Hematopoietic multipotent progenitor cell treated with erythropoietin and hydrocortisone succinate and interleukin-3 and kit ligand, for 4 days (in vitro differentiated cells): ENCODE measurements around the gene OR1S1.
"Not testable (repeated sequence)": the region's sequence is repeated elsewhere in the genome, so short reads cannot be mapped to it uniquely, and the experiment has no call there.

ENCODE experiments used
- DNase-seq: peaks from one replicate; pipeline ENCODE4 v3.0.0-alpha.2; 2015

The OR1S1 gene

DNA sequence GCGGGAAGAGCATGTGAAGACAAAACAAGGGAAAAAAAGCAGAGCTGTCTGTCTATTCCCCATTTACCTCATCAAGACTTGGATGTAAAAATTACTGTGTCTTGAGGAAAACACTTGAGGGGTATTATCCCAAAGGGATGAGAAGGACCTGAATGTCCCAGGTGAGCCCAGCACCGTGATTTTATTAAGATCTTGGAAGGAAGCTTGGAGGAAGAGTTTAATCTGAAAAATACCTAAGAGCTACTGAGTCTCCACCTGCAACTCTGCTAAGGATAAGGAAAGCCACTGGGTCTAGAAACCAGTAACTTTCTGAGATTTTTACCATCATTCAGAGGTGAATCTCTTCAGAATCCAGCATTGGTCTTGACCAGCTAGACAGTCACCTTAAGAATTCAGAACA lies at the start of gene OR1S1:
Gene OR1S1, plus strand, starts transcription at position 301 of the 400 bp plus-strand sequence.
- DNase-seq, result not testable (repeated sequence)

DNA sequence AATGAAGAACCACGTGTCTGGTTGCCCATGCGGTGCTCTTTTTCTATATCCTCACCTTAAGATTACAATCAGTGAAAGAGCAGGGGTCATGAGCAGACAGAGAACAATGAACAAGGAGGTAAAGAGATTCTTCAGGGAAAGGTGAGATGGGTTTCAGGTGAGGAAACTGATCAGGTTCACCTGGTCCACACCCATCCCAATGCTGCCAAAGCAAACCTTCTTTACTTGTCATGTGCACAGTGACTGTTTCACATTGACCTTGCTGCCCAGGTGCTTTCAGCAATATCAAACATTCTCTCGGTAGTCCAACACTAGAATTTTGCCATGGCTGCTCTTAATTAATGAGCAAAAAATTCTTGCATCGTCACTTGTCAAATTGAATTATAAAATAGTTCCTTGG lies 48.1 kb upstream of the OR1S1 start:
- no peak for DNase-seq

- no peak for DNase-seq
These were observed 47.5 kb upstream of the OR1S1 start for GRCh38 chr11:58164990-58165389.

GRCh38 chr11:58165504-58166106 lies 46.9 kb upstream of the OR1S1 start:
- DNase-seq, result no peak

DNA sequence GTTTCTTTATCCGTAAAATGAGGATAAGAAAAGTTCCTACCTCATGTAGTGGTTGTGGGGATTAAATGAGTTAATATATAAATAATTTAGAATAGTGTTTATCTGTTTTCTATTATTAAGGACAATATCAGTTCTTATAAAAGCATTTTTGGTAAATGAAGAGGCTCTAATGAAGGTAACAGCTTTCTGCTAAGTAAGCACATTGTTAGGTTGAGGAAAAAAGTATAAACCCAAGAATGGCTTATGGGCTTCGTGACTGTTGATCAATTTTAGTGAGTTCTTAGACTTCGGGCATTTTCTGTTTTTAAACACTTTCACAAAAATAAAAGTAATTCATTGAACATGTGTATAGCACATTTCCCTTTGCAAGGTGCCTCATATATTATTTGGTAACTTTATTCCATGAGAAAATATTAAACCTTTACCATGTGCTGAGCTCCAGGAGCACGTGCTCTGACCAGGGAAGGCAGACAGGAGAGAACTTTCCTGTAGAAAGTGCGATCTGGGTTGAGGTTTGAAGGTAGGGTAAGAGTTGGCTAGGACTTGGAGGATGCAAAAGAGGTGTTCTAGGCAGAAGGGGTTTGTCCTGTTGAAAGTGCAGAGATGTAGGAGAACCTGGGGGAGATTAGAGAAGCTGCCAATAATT lies 35.0 kb upstream of the OR1S1 start:
- no peak for DNase-seq

GRCh38 chr11:58178444-58178843 lies 34.1 kb upstream of the OR1S1 start:
- DNase-seq, result no peak

DNA sequence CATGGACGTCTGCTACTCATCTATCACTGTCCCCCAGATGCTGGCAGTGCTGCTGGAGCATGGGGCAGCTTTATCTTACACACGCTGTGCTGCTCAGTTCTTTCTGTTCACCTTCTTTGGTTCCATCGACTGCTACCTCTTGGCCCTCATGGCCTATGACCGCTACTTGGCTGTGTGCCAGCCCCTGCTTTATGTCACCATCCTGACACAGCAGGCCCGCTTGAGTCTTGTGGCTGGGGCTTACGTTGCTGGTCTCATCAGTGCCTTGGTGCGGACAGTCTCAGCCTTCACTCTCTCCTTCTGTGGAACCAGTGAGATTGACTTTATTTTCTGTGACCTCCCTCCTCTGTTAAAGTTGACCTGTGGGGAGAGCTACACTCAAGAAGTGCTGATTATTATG lies 32.9 kb upstream of the OR1S1 start:
- DNase-seq, result peak; percentile 3

DNA sequence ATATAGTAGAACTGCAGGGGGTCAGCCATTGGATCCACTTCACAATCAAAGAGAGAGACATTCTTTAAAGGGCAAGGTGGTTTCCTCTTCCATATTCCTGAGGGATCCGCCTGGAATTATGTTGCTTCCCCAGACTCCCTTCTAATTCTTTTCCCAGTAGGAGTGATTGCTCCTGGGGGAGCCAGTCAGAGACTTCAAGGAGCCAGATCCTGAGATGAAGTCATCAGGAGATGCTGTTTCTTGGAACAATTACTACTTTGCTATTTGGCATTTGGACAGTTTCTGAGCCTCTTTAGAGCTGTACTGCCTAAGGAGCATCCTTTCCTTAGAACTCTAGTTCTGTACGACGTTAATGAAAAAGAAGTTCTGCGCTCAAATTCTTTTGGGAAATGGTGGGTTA lies 25.6 kb upstream of the OR1S1 start:
- no peak for DNase-seq

GRCh38 chr11:58188770-58189169 lies 23.8 kb upstream of the OR1S1 start, which contains the start of gene OR9Q2:
TSS of gene OR9Q2 (plus strand) at chr11:58189070. CDS start at chr11:58190491, 1,421 bp downstream.
- no peak for DNase-seq

DNA sequence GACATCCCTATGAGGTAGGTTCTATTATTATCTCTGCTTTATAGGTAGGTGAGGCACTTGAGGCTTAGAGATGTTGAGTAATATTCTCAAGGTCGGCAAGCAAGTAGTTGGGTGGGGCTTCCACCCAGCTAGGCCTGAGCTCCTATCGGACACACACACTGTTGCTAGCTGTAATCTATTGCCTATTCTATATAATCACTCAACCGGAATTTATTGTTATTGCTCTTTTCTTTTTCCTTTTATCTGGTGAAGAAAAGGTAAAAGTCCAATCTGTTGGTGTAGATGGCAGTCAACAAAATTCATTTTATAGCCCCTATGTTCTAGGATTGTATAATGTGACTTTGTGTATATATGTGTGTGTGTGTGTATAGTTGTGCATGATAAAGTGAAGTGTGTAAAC lies 20.3 kb upstream of the OR1S1 start:
- no peak for DNase-seq

DNA sequence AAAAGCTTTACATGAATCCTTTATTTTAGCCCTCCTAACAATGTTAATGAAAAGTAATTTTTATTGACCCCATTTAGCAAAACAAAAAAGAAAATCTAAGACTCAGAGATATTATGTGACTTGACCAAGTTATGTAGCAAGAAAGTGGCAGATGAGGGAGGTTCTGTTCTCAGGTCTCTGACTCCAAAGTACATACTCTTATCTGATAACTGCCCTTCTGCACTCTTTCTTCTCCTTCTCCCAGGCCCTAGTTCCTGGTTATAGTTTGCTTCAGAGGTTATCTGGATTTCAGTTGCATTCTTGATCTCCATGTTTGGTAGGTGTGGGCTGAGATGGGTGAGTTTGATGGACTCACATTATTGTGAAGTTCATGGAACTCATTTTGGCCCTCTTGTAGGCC lies 19.1 kb upstream of the OR1S1 start:
- DNase-seq, result no peak

DNA sequence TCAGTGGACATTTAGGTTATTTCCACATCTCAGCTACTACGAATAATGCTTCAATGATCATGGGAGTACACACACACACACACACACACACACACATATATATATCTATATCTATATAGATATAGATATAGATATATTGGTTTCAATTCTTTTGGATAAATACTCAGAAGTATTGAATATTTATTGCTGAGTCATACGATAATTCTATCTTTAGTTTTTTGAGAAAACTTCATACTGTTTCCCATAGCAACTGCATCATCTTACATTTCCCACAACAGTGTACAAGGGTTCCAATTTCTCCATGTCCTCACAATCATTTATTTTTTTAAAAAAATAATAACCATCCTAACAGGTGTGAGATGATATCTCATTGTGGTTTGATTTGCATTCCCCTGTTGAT lies 16.6 kb upstream of the OR1S1 start:
- DNase-seq, result no peak

- DNase-seq, result no peak
These were observed 13.2 kb upstream of the OR1S1 start for GRCh38 chr11:58199271-58199670.

DNA sequence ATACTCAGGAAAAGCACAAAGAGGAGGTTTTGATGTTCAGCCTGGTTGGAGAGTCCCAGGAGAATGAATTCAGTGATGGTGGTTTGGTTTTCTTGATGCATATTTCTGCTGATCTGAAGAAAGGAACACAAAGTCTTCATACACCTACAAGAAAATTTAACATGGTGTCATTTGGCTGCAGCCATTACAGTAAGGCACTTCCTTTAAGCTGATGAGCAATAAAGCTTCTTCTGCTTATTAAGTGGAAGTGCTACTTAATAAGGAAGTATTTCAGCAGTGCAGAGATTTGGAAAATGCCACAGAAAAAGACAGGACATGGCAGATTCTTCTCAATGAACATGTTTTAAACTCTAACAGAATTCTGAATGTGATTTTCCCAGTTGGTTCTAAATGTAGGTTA lies 8.5 kb upstream of the OR1S1 start, which contains the start of gene OR1S2:
Gene OR1S2, minus strand, starts transcription at position 101 of the 400 bp plus-strand sequence. Its CDS starts 0 bp downstream, at position 101.
- DNase-seq, result no peak

GRCh38 chr11:58216476-58216875 lies 4.0 kb downstream of the OR1S1 start:
- DNase-seq, result no peak

- DNase-seq, result no peak
These were observed 10.2 kb downstream of the OR1S1 start for GRCh38 chr11:58222721-58223120.

- no peak for DNase-seq
These were observed 15.6 kb downstream of the OR1S1 start for GRCh38 chr11:58227956-58228615.

GRCh38 chr11:58243954-58244353 lies 31.4 kb downstream of the OR1S1 start:
- DNase-seq, result no peak

DNA sequence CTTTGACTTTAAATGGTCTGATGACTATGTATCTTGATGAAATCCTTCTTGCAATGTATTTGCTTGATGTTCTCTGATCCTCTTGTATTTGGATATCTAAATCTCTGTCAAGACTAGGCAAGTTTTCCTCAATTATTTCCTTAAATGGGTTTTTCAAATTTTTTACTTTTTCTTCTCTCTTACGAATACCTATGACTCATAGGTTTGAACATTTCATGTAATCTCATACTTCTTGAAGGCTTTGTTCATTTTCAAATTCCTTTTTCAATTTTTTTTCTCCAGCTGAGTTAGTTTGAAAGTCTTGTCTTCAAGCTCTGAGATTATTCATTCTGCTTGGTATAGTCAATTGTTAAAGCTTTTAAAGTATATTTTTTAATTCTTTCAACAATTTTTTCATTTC lies 42.4 kb downstream of the OR1S1 start:
- no peak for DNase-seq

GRCh38 chr11:58259983-58260382 lies 47.5 kb downstream of the OR1S1 start:
- DNase-seq, result no peak
